Astrocyte of the cerebellum (primary cell): ENCODE results near the gene INTS6.
"Not testable (repeated sequence)": the region's sequence is repeated elsewhere in the genome, so short reads cannot be mapped to it uniquely, and the experiment has no call there.

Source experiments
- DNase-seq: peaks from one replicate; pipeline ENCODE4 v3.0.0-alpha.2; 2011; ENCODE audit warnings: low read depth
- H3K4me3 ChIP-seq: 2 replicates; pipeline ENCODE4 v1.5.1; 2011; ENCODE audit warnings: mild to moderate bottlenecking, low read depth, low read length, moderate library complexity
- CTCF ChIP-seq: IDR thresholded peaks from 2 replicates; pipeline ENCODE4 v1.5.1; 2012; ENCODE audit warnings: low read length, low read depth, moderate library complexity, mild to moderate bottlenecking; ENCODE audit errors: missing control alignments
- in situ Hi-C: cut with HindIII; loops from 2 replicates; pipeline ENCODE4 v1.10.0; 2017; ENCODE audit warnings: low sequenced_read_pairs

INTS6 gene

DNA sequence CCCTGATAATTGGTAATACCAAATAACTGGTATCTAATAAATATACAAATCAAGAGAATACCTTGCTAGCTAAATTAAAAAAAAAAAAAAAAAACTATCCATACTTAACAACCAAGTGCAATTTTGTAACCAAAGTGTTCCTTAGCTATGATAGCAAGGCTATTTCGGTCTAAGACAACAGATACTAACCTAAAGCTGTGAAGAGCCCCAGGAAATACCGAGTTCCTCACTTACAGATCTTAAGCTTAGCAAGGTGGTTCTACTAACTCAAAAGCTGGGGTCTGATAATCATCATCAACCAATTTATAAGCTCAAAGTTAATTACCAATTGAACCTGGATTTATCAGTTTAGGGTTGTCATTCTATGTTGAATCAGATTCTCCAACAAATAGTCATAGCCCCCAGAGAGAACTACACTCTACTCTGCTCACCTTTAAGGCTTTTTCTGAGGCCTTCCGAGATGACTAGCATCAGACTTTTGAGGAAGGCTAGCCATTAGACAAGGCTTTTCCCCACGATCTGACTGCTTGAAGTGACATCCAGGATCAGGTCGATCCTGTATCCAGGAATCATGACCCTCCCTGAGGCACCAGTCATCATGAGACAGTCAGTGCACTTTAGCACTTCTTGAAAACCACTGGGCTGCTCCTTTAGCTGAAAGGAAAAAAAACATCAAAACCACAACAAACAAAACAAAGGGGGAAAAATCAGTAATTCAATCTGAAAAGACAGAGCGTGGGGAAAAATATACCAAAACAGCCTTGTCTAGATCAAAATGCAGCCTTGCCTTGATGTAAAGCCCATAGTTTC lies 31.9 kb downstream of the INTS6 start:
- no peak overlapping the region for H3K4me3 ChIP-seq
- no peak for TF ChIP-seq CTCF
- in situ Hi-C loops, result no loop called here
- no peak for DNase-seq

DNA sequence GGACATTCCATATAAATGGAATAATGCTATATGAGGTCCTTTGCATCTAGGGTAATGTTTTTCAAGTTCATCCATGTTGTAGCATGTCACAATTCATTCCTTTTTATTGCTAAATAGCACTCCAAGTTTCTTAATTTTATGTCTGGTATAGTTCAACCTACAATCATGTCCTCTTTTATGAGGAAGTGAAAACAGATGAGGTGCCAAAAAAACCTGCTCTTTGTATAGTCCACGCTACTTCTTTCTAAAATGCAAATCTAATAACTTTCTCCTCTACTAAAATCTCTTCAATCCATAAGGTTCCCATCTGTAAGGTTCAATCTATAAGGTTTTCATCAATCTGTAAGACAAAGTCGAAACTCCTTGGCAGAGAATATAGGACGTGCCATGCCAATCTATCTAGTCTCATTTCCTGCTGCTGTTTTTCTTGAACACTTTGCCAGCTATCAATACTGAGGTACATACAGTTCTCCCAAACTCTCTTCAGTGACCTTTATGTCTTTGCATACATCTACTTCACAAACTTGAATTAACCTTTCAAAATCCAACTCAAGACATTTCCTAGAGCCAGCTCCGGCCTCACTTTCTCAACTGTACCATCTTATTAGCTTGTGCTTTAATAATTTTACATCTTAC lies 33.7 kb downstream of the INTS6 start:
- no peak for DNase-seq
- in situ Hi-C loops, result no loop called here

DNA sequence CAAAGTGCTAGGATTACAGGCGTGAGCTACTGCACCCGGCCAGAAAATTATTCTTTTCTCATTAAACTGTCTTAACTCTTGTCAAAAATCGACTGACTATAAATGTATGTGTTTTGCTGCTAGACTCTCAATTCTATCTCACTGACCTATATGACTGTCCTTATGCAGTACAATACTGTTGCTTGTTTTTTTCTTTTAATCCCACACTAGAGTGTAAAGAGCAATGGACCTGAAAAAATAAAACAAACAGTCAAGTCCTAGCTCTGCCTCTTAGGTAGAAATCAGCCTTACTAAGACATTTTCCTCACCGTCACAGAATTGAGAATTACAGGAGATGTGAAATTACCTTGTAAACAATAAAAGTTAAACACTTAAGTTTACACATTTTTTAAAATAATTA lies 35.1 kb downstream of the INTS6 start:
- in situ Hi-C loops, result no loop called here
- no peak for TF ChIP-seq CTCF
- H3K4me3 ChIP-seq, result no peak overlapping the region
- DNase-seq, result no peak

More for the DNA sequence above, 33.7 kb downstream of the INTS6 start:
- no peak overlapping the region for H3K4me3 ChIP-seq
- no peak for TF ChIP-seq CTCF

- no peak overlapping the region for H3K4me3 ChIP-seq
- no peak for DNase-seq
- in situ Hi-C loops, result no loop called here
- TF ChIP-seq CTCF, result no peak
Measured at GRCh38 chr13:51416107-51416506, 36.7 kb downstream of the INTS6 start.

DNA sequence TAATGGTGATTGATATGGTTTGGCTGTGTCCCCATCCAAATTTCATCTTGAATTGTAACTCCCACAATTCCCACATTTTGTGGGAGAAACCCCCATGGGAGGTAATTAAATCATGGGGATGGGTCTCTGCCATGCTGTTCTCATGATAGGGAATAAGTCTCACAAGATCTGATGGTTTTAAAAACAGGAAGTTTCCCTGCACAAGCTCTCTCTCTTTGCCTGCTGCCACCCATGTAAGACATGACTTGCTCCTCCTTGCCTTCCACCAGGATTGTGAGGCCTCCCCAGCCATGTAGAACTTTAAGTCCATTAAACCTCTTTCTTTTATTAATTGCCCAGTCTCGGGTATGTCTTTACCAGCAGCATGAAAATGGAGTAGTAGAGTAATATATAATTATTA lies 37.5 kb downstream of the INTS6 start:
- H3K4me3 ChIP-seq, in situ Hi-C loops: not testable (repeated sequence)

GRCh38 chr13:51412431-51412830 lies 40.4 kb downstream of the INTS6 start:
- no peak overlapping the region for H3K4me3 ChIP-seq
- no peak for TF ChIP-seq CTCF
- in situ Hi-C loops, result no loop called here
- no peak for DNase-seq

More for the DNA sequence above, 37.5 kb downstream of the INTS6 start:
- DNase-seq, result not testable (repeated sequence)

DNA sequence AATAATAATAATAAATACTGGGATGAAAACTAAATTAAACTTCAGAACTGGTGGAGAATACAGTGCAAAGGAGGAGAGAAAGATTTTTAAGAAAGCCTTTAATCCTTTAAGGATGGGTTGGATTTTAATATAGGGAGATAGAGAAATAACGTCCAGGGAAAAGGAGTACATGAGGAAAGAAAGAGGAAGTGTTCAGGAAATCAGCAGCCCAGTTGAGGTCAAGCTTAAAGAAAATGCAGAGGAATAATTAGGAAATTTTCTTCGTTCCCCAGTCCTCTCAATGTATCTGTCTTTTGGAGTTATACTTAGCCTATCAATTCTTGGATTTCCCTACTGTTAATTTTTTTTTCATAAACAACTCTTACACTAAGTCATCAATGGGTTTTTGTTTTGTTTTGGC lies 47.7 kb downstream of the INTS6 start:
- no peak for DNase-seq
- no peak for TF ChIP-seq CTCF
- H3K4me3 ChIP-seq, result no peak overlapping the region
- in situ Hi-C loops, result no loop called here
